Activated CD4-positive, alpha-beta memory T cell treated with anti-CD3 and anti-CD28 coated beads, Interleukin-2, amount 10 ng/mL, durations not matched to agents 7 days and 5 days (primary cell): ENCODE measurements around the gene PSG4. TPM values are rescaled to one million over a fixed set of nuclear protein-coding genes. Genes with fewer than 3 reads are reported as not detected.
"Not testable (repeated sequence)": the region's sequence is repeated elsewhere in the genome, so short reads cannot be mapped to it uniquely, and the experiment has no call there.

ENCODE experiments used
- CTCF ChIA-PET: fragments of 350-600 bp; sonication (Branson Sonifier 250); formaldehyde crosslinking; loops from one replicate; lab custom pipeline; 2021; ENCODE audit warnings: antibody characterized with exemption, inconsistent platforms; lab: Charles Lee
- POLR2A ChIA-PET: fragments of 350-600 bp; sonication (Branson Sonifier 250); formaldehyde crosslinking; loops from one replicate; lab custom pipeline; 2021; ENCODE audit warnings: antibody characterized with exemption; lab: Charles Lee
- DNase-seq: peaks from one replicate; pipeline ENCODE4 v3.0.0-alpha.2; 2020
- H3K27ac Mint-ChIP-seq: one replicate; pipeline ENCODE4 v1.8.0; 2021; ENCODE audit warnings: mild to moderate bottlenecking, mixed read lengths
- H3K27me3 Mint-ChIP-seq: one replicate; pipeline ENCODE4 v1.8.0; 2021; ENCODE audit warnings: mixed read lengths
- H3K36me3 Mint-ChIP-seq: one replicate; pipeline ENCODE4 v1.8.0; 2021; ENCODE audit warnings: low read depth, mixed read lengths
- H3K4me1 Mint-ChIP-seq: one replicate; pipeline ENCODE4 v1.8.0; 2021; ENCODE audit warnings: mixed read lengths
- H3K4me3 Mint-ChIP-seq: one replicate; pipeline ENCODE4 v1.8.0; 2021; ENCODE audit warnings: mild to moderate bottlenecking, mixed read lengths
- H3K9me3 Mint-ChIP-seq: one replicate; pipeline ENCODE4 v1.8.0; 2021; ENCODE audit warnings: mixed read lengths
- total RNA-seq, 2 experiments: library from RNA; stranded (reverse); gene quantifications; one replicate each; pipeline ENCODE4 v1.2.3, GENCODE V29; 2021

The PSG4 gene
- total RNA-seq, 2 experiments from 2014 or later, result not detected

- H3K9me3 Mint-ChIP-seq, H3K4me3 Mint-ChIP-seq, DNase-seq, H3K36me3 Mint-ChIP-seq, H3K27ac Mint-ChIP-seq, POLR2A ChIA-PET, CTCF ChIA-PET, H3K4me1 Mint-ChIP-seq, H3K27me3 Mint-ChIP-seq: not testable (repeated sequence)
These were observed 19.0 kb downstream of the PSG4 start, which contains the start of gene PSG5 for GRCh38 chr19:43186311-43186935. Gene PSG5, minus strand, starts transcription at chr19:43186536. Its CDS starts 131 bp downstream, at chr19:43186405.

GRCh38 chr19:43181869-43182771, 23.3 kb downstream of the PSG4 start:
- H3K27ac Mint-ChIP-seq, H3K9me3 Mint-ChIP-seq, CTCF ChIA-PET, POLR2A ChIA-PET, H3K4me3 Mint-ChIP-seq, H3K4me1 Mint-ChIP-seq, H3K36me3 Mint-ChIP-seq, DNase-seq, H3K27me3 Mint-ChIP-seq: not testable (repeated sequence)

DNA sequence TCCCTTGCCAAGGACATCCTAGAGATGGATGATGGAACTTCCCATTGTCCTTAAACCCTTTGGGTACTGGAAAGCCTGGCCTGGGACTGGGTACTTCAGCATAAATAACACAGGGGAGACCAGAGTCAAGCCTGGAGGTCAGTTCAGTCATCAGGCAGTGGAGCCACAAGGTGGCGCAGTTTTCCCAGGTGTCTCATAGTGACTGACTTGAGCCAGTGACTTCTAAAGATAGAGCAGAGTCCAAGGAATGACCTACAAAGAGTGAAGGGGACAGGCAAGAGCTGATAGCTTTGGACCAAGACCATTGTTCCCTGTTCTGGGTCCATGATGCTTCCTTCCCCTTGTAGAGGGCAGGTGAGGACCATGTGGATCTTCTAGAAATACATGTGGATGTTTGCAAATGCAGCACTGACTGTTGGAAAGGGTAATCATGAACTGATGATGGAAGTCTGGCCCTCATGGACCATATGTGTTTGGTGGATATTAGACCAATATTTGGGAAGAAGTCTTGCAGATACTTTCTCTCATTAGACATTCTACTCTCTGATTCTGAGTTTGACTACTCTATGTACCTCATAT, 25.8 kb downstream of the PSG4 start:
- CTCF ChIA-PET, H3K9me3 Mint-ChIP-seq, POLR2A ChIA-PET, H3K4me1 Mint-ChIP-seq, H3K27me3 Mint-ChIP-seq, DNase-seq, H3K36me3 Mint-ChIP-seq, H3K4me3 Mint-ChIP-seq, H3K27ac Mint-ChIP-seq: not testable (repeated sequence)

- H3K27ac Mint-ChIP-seq, H3K27me3 Mint-ChIP-seq, H3K4me3 Mint-ChIP-seq, POLR2A ChIA-PET, DNase-seq, H3K36me3 Mint-ChIP-seq, H3K9me3 Mint-ChIP-seq, H3K4me1 Mint-ChIP-seq, CTCF ChIA-PET: not testable (repeated sequence)
These were observed 26.9 kb downstream of the PSG4 start for GRCh38 chr19:43178577-43178976.

DNA sequence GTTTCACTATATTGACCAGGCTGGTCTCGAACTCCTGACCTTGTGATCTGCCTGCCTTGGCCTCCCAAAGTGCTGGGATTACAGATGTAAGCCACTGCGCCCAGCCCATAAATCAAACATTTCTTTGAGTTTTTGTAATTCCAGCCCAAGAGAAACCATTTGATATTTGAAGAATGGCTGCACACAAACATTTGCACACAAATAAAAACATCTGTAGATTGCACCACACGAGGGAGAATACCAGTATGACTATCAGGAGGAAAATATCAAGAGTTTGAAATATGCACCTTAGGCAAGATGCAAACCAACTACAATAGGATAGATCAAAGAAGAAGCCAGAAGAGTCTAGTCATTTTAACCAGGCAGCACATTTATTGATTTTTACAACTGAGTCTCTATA, 39.5 kb downstream of the PSG4 start:
- POLR2A ChIA-PET, H3K27ac Mint-ChIP-seq, H3K4me1 Mint-ChIP-seq, H3K36me3 Mint-ChIP-seq, H3K27me3 Mint-ChIP-seq, H3K4me3 Mint-ChIP-seq, CTCF ChIA-PET, DNase-seq, H3K9me3 Mint-ChIP-seq: not testable (repeated sequence)

DNA sequence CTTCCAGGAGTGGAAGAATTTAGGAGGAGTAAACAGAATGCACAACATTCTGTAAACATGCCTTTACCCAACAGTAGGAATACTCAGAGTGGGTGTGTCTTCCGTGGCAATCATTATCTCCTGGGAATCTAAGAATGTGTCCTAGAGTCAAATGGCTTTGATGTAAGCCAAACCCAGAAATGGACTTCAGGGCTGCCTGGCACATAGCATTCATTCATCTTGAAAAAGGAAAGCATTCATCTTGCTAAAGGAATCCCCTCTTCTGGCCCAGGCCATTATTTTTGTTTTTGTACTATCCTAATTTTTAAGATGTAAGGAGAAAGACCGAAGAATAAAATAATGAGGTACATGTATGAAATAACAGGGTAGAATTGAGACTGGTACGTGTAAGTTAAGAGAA, 42.3 kb downstream of the PSG4 start:
- H3K27ac Mint-ChIP-seq, POLR2A ChIA-PET, H3K4me1 Mint-ChIP-seq, H3K4me3 Mint-ChIP-seq, DNase-seq, CTCF ChIA-PET, H3K27me3 Mint-ChIP-seq, H3K36me3 Mint-ChIP-seq, H3K9me3 Mint-ChIP-seq: not testable (repeated sequence)

DNA sequence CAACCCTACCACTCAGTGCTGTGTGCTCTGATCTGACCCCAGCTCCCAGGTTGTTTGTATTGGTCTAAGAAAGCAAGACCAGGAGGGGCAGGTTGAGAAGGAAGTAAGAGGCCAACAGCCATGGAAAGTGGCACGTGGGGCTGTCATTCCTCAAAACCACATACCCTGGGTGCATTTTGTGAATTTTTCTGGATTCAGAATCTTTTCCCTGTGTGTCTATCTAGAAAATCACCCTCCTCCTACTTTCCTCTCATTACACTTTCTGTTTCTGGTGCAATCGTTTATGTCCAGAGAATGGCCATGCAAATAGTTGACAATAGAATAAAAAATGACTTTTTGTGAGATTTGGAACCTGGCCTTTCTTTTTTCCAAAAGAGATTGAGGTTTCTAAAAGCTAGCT, 43.2 kb downstream of the PSG4 start:
- H3K4me3 Mint-ChIP-seq, POLR2A ChIA-PET, H3K27me3 Mint-ChIP-seq, DNase-seq, H3K36me3 Mint-ChIP-seq, H3K4me1 Mint-ChIP-seq, H3K27ac Mint-ChIP-seq, CTCF ChIA-PET, H3K9me3 Mint-ChIP-seq: not testable (repeated sequence)

DNA sequence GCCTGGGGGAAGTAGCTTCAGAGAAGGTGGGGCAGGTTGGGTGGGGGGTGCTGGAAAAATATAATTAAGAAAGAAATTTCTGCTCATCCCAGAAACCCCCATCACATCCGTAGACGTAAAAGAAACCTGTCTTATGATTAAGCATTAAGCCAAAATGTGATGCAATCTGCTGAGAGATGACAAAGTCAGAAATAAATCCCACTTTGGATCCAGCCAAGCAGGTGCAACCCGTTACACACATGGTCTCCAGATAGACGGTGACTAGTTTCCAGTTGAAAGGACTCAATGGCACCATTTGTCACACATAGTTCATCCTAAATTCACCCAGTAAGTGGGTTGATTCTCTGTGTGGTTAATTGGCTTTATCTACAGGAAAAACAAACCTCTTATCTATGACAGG, 53.2 kb downstream of the PSG4 start:
- Mint-ChIP-seq H3K4me1 (no peaks in the 10 kb centered on the region), H3K4me3 (no peak overlapping the region), H3K9me3 (peaks cover 3% of the 10 kb centered on the region), H3K27ac (no peak overlapping the region), H3K27me3 (no peaks in the 10 kb centered on the region), H3K36me3 (no peaks in the 10 kb centered on the region)
- ChIA-PET POLR2A (no interaction called here), CTCF (no interaction called here)
- no peak for DNase-seq

DNA sequence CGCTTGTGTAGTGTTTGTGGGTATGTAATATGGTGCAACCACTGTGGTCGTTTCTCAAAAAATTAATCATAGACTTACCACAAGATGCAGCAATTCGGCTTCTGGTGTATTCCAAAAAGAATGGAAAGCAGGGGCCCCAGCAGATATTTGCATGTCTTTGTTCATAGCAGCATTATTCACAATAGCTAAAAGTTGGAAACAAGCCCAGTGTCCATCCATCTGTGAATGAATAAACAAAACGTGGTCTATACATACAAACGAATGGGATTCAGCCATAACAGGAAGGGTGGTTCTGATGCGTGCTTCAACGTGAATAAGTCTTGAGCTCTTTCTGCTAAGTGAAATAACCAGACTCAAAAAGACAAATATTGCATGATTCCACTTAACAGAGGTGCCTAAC, 55.6 kb downstream of the PSG4 start:
- H3K27ac Mint-ChIP-seq, CTCF ChIA-PET, H3K27me3 Mint-ChIP-seq, H3K9me3 Mint-ChIP-seq, DNase-seq, H3K4me3 Mint-ChIP-seq, H3K4me1 Mint-ChIP-seq, POLR2A ChIA-PET, H3K36me3 Mint-ChIP-seq: not testable (repeated sequence)

GRCh38 chr19:43148233-43148632, 57.2 kb downstream of the PSG4 start:
- no peaks in the 10 kb centered on the region for H3K9me3 Mint-ChIP-seq
- no peaks in the 10 kb centered on the region for H3K27me3 Mint-ChIP-seq
- no peak overlapping the region for H3K4me3 Mint-ChIP-seq
- no peak for DNase-seq
- no peak overlapping the region for H3K27ac Mint-ChIP-seq
- H3K36me3 Mint-ChIP-seq, result no peaks in the 10 kb centered on the region
- ChIA-PET CTCF (no interaction called here), POLR2A (no interaction called here)
- no peaks in the 10 kb centered on the region for H3K4me1 Mint-ChIP-seq

Other genes starting within 250 kb of the PSG4 start
- gene PSG11, start 179.2 kb downstream of the PSG4 start, total RNA-seq, result not detected
- gene PSG2, start 122.9 kb downstream of the PSG4 start, total RNA-seq, result not detected
- not detected for gene PSG5, start 19.1 kb downstream of the PSG4 start, total RNA-seq
- gene PSG9, start 63.9 kb upstream of the PSG4 start, total RNA-seq, result not detected
- not detected for gene CD177, start 148.0 kb upstream of the PSG4 start, total RNA-seq
- gene TEX101, start 209.3 kb upstream of the PSG4 start, total RNA-seq, result not detected